Activated CD8-positive, alpha-beta T cell treated with anti-CD3 and anti-CD28 coated beads for 36 hours (primary cell): ENCODE results near the gene DDX42. TPM values are rescaled to one million over a fixed set of nuclear protein-coding genes. Genes with fewer than 3 reads are reported as not detected.

Experiments
- ATAC-seq: fragments of 200-7000 bp; cut with Tn5 transposase; one replicate; pipeline ENCODE4 v1.10.0; 2021; ENCODE audit warnings: mild to moderate bottlenecking, moderate library complexity
- CTCF ChIA-PET: fragments of 350-600 bp; sonication (Branson Sonifier 250); formaldehyde crosslinking; loops from one replicate; lab custom pipeline; 2021; ENCODE audit warnings: antibody characterized with exemption; lab: Charles Lee
- POLR2A ChIA-PET: fragments of 350-600 bp; sonication (Branson Sonifier 250); formaldehyde crosslinking; loops from one replicate; lab custom pipeline; 2021; ENCODE audit warnings: antibody characterized with exemption; lab: Charles Lee
- DNase-seq: peaks from one replicate; pipeline ENCODE4 v3.0.0-alpha.2; 2020
- H3K27ac Mint-ChIP-seq: one replicate; pipeline ENCODE4 v1.8.0; 2021; ENCODE audit warnings: mild to moderate bottlenecking, mixed read lengths
- H3K27me3 Mint-ChIP-seq: one replicate; pipeline ENCODE4 v1.8.0; 2021; ENCODE audit warnings: mixed read lengths
- H3K36me3 Mint-ChIP-seq: one replicate; pipeline ENCODE4 v1.8.0; 2021; ENCODE audit warnings: low read depth, mixed read lengths
- H3K4me1 Mint-ChIP-seq: one replicate; pipeline ENCODE4 v1.8.0; 2021; ENCODE audit warnings: low read depth, mixed read lengths
- H3K4me3 Mint-ChIP-seq: one replicate; pipeline ENCODE4 v1.8.0; 2021; ENCODE audit warnings: mild to moderate bottlenecking, moderate library complexity, mixed read lengths
- H3K9me3 Mint-ChIP-seq: one replicate; pipeline ENCODE4 v1.8.0; 2021; ENCODE audit warnings: mixed read lengths
- CTCF ChIP-seq: fragments of 200-600 bp; IDR thresholded peaks from one replicate; pipeline ENCODE4 v1.8.0; 2022; ENCODE audit warnings: antibody characterized with exemption, mild to moderate bottlenecking
- intact Hi-C: fragments of 100-400 bp; cut with micrococcal nuclease; formaldehyde crosslinking; loops from one replicate; pipeline ENCODE4 v1.10.0; 2022
- total RNA-seq, 2 experiments: library from RNA; stranded (reverse); gene quantifications; one replicate each; pipeline ENCODE4 v1.2.3, GENCODE V29; 2021

DDX42 gene
- total RNA-seq, 2 experiments from 2014 or later, result 91.9 to 96.0 TPM

- Mint-ChIP-seq H3K36me3 (peaks cover 84% of the 10 kb centered on the region), H3K4me3 (peak overlapping the region; percentile 100), H3K9me3 (no peaks in the 10 kb centered on the region), H3K4me1 (peaks cover 68% of the 10 kb centered on the region), H3K27ac (peak overlapping the region; percentile 71), H3K27me3 (no peaks in the 10 kb centered on the region)
- no peak for TF ChIP-seq CTCF
- ChIA-PET POLR2A (interaction anchor here (0.6 to 11.6 kb wide), 9 partner anchors 7 to 136 kb away, joined by 3 to 188 read pairs (median 4); partner anchors contain the start of genes CCDC47, DDX42 and SMARCD2), CTCF (interaction anchor here (1.0 to 2.9 kb wide), 10 partner anchors 8 to 131 kb away, joined by 3 to 22 read pairs (median 4); no protein-coding TSS in a partner anchor)
- no peak for ATAC-seq
- no peak for DNase-seq
- intact Hi-C loops, result loop anchor here (5.0 kb wide), 1 partner anchor 52 kb away; no protein-coding TSS in a partner anchor
Observed at GRCh38 chr17:63828936-63829335, 55.0 kb downstream of the DDX42 start.

- ChIA-PET CTCF (interaction anchor here (0.6 to 2.9 kb wide), 7 partner anchors 9 to 31 kb away, joined by 3 to 22 read pairs (median 3); partner anchors contain the start of gene SMARCD2), POLR2A (interaction anchor here (1.1 to 11.6 kb wide), 9 partner anchors 9 to 132 kb away, joined by 3 to 188 read pairs (median 6); partner anchors contain the start of genes CCDC47, DDX42 and SMARCD2)
- Mint-ChIP-seq H3K4me3 (no peak overlapping the region), H3K36me3 (peaks cover 84% of the 10 kb centered on the region), H3K27me3 (no peaks in the 10 kb centered on the region), H3K9me3 (no peaks in the 10 kb centered on the region), H3K27ac (peak overlapping the region; percentile 71), H3K4me1 (peaks cover 61% of the 10 kb centered on the region)
- intact Hi-C loops, result loop anchor here (5.0 kb wide), 1 partner anchor 133 kb away; no protein-coding TSS in a partner anchor
- no peak for DNase-seq
- no peak for ATAC-seq
- no peak for TF ChIP-seq CTCF
Observed at GRCh38 chr17:63830278-63830677, 56.3 kb downstream of the DDX42 start.

- intact Hi-C loops, result loop anchor here (5.0 kb wide), 1 partner anchor 134 kb away; no protein-coding TSS in a partner anchor
- POLR2A ChIA-PET, result interaction anchor here (0.8 to 11.6 kb wide), 9 partner anchors 9 to 133 kb away, joined by 3 to 188 read pairs (median 5); partner anchors contain the start of gene SMARCD2
- CTCF ChIA-PET, result interaction anchor here (0.9 to 1.2 kb wide), 5 partner anchors 9 to 30 kb away, joined by 3 to 4 read pairs (median 3); partner anchors contain the start of gene SMARCD2
- no peak for DNase-seq
- TF ChIP-seq CTCF, result no peak
- Mint-ChIP-seq H3K4me3 (no peak overlapping the region), H3K36me3 (peaks cover 83% of the 10 kb centered on the region), H3K27ac (peak overlapping the region; percentile 71), H3K27me3 (no peaks in the 10 kb centered on the region), H3K9me3 (no peaks in the 10 kb centered on the region), H3K4me1 (peaks cover 60% of the 10 kb centered on the region)
- ATAC-seq, result no peak
Observed at GRCh38 chr17:63830904-63831491, 57.0 kb downstream of the DDX42 start.

GRCh38 chr17:63831505-63831904 is 57.5 kb downstream of the DDX42 start:
- intact Hi-C loops, result loop anchor here (5.0 kb wide), 1 partner anchor 134 kb away; no protein-coding TSS in a partner anchor
- peak overlapping the region; percentile 71 for H3K27ac Mint-ChIP-seq
- POLR2A ChIA-PET, result interaction anchor here (0.6 to 11.6 kb wide), 8 partner anchors 8 to 166 kb away, joined by 3 to 188 read pairs (median 4); partner anchors contain the start of gene SMARCD2
- DNase-seq, result no peak
- peaks cover 79% of the 10 kb centered on the region for H3K36me3 Mint-ChIP-seq
- CTCF ChIA-PET, result interaction anchor here (1.0 to 1.2 kb wide), 2 partner anchors 9 to 10 kb away, joined by 4 read pairs; partner anchors contain the start of gene SMARCD2
- no peak for TF ChIP-seq CTCF
- no peak for ATAC-seq
- no peaks in the 10 kb centered on the region for H3K27me3 Mint-ChIP-seq
- no peaks in the 10 kb centered on the region for H3K9me3 Mint-ChIP-seq
- no peak overlapping the region for H3K4me3 Mint-ChIP-seq
- H3K4me1 Mint-ChIP-seq, result peaks cover 57% of the 10 kb centered on the region
